HepG2 (cell line): Measurements from ENCODE around the gene MST1R. TPM values are rescaled to one million over a fixed set of nuclear protein-coding genes. Genes with fewer than 3 reads are reported as not detected.
A peak's percentile ranks its signal among the peaks of the same experiment; 100 is the strongest.

Source experiments
- ASH2L ChIP-seq: fragments of 300-600, 200-600 bp; sonication (generic); IDR thresholded peaks from 2 replicates; pipeline ENCODE4 v1.7.0; 2017; ENCODE audit warnings: low read depth, mild to moderate bottlenecking, moderate library complexity, mixed read lengths, low read length; ENCODE audit not compliant: insufficient read length
- KDM5B ChIP-seq: sonication (generic); formaldehyde crosslinking; IDR thresholded peaks from 2 replicates; pipeline ENCODE4 v1.4.0; 2020; ENCODE audit warnings: missing genetic modification reagents, mild to moderate bottlenecking, borderline replicate concordance
- NR2F1 ChIP-seq, 2 experiments: fragments of 450-650 bp in 1 of 2; formaldehyde crosslinking in 1 of 2; IDR thresholded peaks; 2 replicates each; pipeline versions ENCODE4 v1.5.0 to v1.6.1; 2016 to 2020; ENCODE audit warnings: mild to moderate bottlenecking in 1 of 2, missing compliant biosample characterization in 1 of 2, missing genetic modification reagents in 1 of 2, moderate library complexity in 1 of 2
- SRSF9 ChIP-seq: fragments of 200-400 bp; formaldehyde crosslinking; IDR thresholded peaks from 2 replicates; pipeline ENCODE4 v1.6.1; 2018; ENCODE audit warnings: borderline replicate concordance, mild to moderate bottlenecking, low read depth, low read length; ENCODE audit not compliant: insufficient read depth, poor library complexity, severe bottlenecking
- SUZ12 ChIP-seq: fragments of 150-350 bp; IDR thresholded peaks from 2 replicates; pipeline ENCODE4 v1.6.1; 2014; ENCODE audit warnings: low read depth, low read length
- TGIF2 ChIP-seq: IDR thresholded peaks from 2 replicates; pipeline ENCODE4 v1.6.1; 2016; ENCODE audit warnings: control low read depth, missing compliant biosample characterization
- ZNF205 ChIP-seq: IDR thresholded peaks from 2 replicates; pipeline ENCODE4 v1.6.1; 2018; ENCODE audit warnings: missing biosample characterization, missing genetic modification reagents
- ZNF225 ChIP-seq: sonication (generic); formaldehyde crosslinking; IDR thresholded peaks from 2 replicates; pipeline ENCODE4 v1.4.0; 2020; ENCODE audit warnings: mild to moderate bottlenecking, missing genetic modification reagents
- ZNF256 ChIP-seq: sonication (generic); formaldehyde crosslinking; conservative IDR thresholded peaks from 2 replicates; pipeline ENCODE4 v1.4.0; 2020; ENCODE audit warnings: missing genetic modification reagents
- ZNF746 ChIP-seq: sonication (generic); formaldehyde crosslinking; IDR thresholded peaks from 2 replicates; pipeline ENCODE4 v1.8.0; 2022; ENCODE audit warnings: mild to moderate bottlenecking, missing genetic modification reagents
- ZNF792 ChIP-seq: IDR thresholded peaks from 2 replicates; pipeline ENCODE4 v1.6.1; 2016
- polyA plus RNA-seq, 8 experiments: library from polyadenylated mRNA; depleted of rRNA in 3 of 8; stranded (reverse) in 7 of 8; unstranded in 1 of 8; fragments of >200 nt; fragmentation: Illumina TruSeq in 4 of 8; extraction: Trizol in 4 of 8; gene quantifications; 2 replicates each; pipeline versions ENCODE4 v1.2.1 to v1.2.3, GENCODE V29; 2011 to 2016; ENCODE audit warnings: low read depth in 4 of 8, missing spikeins in 1 of 8, mixed read lengths in 1 of 8; ENCODE audit not compliant: insufficient read depth in 1 of 8
- total RNA-seq, 5 experiments: library from RNA; depleted of rRNA; stranded (reverse); fragments of >200 nt; fragmentation: Illumina TruSeq; extraction: Trizol; gene quantifications; 2 replicates each; pipeline ENCODE4 v1.2.3, GENCODE V29; 2016; ENCODE audit warnings: low read depth in 1 of 5
- TF ChIP-seq, protein P1 (sequence below): sonication (generic); formaldehyde crosslinking; IDR thresholded peaks from 2 replicates; pipeline ENCODE4 v1.8.1; 2023; ENCODE audit warnings: mild to moderate bottlenecking, missing genetic modification reagents
- TF ChIP-seq, protein P2 (sequence below): sonication (generic); formaldehyde crosslinking; IDR thresholded peaks from 2 replicates; pipeline ENCODE4 v1.5.1; 2020; ENCODE audit warnings: mild to moderate bottlenecking, missing genetic modification reagents, moderate library complexity
- TF ChIP-seq, protein P3 (sequence below): sonication (generic); formaldehyde crosslinking; IDR thresholded peaks from 2 replicates; pipeline ENCODE4 v1.4.0; 2020; ENCODE audit warnings: missing genetic modification reagents, borderline replicate concordance
- TF ChIP-seq, protein P4 (sequence below): sonication (generic); formaldehyde crosslinking; IDR thresholded peaks from 2 replicates; pipeline ENCODE4 v1.9.0; 2022; ENCODE audit warnings: missing genetic modification reagents, mild to moderate bottlenecking, borderline replicate concordance

The MST1R gene
- total and polyA plus RNA-seq, 2 of the 13 experiments (the other 11 are each of a cell fraction or from before 2014, with no cell fraction given): 0.11 to 0.77 TPM

DNA sequence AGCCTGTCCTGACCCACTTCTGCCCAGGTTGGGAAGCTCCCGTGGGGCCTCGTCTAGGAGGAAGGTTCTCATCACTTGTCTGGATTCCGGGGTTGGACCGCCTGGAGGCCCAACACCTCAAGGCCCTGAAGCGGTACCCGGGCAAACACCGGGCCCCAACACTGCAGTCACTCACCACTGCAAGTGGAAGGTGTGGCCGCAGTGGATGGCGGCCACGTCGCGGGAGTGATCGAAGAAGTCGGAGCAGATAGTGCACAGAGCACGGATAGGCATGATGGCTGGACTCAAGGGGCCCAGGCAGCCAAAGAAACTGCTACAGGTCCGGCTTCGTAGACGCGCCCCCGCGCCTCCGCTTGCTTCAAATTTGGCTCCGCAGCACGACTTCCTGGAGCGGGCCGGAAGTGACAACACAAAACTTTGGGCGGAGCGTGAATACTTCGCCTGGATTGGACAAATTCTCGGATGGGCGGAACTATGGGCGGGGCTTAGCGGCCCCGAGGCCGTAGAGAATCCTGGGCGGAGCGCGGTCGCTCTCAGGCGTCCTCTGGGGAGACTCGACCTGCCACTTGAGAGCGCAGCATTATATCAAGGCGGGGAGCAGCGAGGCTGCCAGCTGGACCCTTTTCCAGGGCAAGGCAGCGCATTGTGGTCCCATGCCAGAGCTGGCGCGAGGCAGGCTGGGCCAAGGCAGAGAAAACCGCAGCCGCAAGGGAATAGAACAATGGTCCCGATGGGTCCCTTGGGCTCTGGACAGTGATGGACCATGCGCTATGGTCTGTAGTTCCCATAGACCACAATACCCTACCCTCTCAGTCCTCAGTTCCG lies 47.3 kb downstream of the MST1R start, which contains the start of gene TRAIP (continued):
- no peak for TF ChIP-seq NR2F1 (CRISPR knock-in tag; IDR thresholded peaks at IDR 0.05)
- TF ChIP-seq, protein P1, sequence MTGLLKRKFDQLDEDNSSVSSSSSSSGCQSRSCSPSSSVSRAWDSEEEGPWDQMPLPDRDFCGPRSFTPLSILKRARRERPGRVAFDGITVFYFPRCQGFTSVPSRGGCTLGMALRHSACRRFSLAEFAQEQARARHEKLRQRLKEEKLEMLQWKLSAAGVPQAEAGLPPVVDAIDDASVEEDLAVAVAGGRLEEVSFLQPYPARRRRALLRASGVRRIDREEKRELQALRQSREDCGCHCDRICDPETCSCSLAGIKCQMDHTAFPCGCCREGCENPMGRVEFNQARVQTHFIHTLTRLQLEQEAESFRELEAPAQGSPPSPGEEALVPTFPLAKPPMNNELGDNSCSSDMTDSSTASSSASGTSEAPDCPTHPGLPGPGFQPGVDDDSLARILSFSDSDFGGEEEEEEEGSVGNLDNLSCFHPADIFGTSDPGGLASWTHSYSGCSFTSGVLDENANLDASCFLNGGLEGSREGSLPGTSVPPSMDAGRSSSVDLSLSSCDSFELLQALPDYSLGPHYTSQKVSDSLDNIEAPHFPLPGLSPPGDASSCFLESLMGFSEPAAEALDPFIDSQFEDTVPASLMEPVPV (CRISPR knock-in tag): peak; percentile 83
- TF ChIP-seq SRSF9: no peak
- TF ChIP-seq ZNF792 (CRISPR knock-in tag): no peak
- peak; percentile 65 for TF ChIP-seq ASH2L
- TF ChIP-seq ZNF225: 0 out of 2 replicates have a peak, but pooled peaks have one; percentile 51
- TF ChIP-seq TGIF2 (CRISPR knock-in tag): peak; percentile 69; the same call in 1 of the 2 replicates
- TF ChIP-seq ZNF256 (CRISPR knock-in tag): 0 out of 2 replicates have a peak, but pooled peaks have one; percentile 21
- TF ChIP-seq, protein P2, sequence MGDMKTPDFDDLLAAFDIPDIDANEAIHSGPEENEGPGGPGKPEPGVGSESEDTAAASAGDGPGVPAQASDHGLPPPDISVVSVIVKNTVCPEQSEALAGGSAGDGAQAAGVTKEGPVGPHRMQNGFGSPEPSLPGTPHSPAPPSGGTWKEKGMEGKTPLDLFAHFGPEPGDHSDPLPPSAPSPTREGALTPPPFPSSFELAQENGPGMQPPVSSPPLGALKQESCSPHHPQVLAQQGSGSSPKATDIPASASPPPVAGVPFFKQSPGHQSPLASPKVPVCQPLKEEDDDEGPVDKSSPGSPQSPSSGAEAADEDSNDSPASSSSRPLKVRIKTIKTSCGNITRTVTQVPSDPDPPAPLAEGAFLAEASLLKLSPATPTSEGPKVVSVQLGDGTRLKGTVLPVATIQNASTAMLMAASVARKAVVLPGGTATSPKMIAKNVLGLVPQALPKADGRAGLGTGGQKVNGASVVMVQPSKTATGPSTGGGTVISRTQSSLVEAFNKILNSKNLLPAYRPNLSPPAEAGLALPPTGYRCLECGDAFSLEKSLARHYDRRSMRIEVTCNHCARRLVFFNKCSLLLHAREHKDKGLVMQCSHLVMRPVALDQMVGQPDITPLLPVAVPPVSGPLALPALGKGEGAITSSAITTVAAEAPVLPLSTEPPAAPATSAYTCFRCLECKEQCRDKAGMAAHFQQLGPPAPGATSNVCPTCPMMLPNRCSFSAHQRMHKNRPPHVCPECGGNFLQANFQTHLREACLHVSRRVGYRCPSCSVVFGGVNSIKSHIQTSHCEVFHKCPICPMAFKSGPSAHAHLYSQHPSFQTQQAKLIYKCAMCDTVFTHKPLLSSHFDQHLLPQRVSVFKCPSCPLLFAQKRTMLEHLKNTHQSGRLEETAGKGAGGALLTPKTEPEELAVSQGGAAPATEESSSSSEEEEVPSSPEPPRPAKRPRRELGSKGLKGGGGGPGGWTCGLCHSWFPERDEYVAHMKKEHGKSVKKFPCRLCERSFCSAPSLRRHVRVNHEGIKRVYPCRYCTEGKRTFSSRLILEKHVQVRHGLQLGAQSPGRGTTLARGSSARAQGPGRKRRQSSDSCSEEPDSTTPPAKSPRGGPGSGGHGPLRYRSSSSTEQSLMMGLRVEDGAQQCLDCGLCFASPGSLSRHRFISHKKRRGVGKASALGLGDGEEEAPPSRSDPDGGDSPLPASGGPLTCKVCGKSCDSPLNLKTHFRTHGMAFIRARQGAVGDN (CRISPR knock-in tag): peak; percentile 91
- TF ChIP-seq, protein P3, sequence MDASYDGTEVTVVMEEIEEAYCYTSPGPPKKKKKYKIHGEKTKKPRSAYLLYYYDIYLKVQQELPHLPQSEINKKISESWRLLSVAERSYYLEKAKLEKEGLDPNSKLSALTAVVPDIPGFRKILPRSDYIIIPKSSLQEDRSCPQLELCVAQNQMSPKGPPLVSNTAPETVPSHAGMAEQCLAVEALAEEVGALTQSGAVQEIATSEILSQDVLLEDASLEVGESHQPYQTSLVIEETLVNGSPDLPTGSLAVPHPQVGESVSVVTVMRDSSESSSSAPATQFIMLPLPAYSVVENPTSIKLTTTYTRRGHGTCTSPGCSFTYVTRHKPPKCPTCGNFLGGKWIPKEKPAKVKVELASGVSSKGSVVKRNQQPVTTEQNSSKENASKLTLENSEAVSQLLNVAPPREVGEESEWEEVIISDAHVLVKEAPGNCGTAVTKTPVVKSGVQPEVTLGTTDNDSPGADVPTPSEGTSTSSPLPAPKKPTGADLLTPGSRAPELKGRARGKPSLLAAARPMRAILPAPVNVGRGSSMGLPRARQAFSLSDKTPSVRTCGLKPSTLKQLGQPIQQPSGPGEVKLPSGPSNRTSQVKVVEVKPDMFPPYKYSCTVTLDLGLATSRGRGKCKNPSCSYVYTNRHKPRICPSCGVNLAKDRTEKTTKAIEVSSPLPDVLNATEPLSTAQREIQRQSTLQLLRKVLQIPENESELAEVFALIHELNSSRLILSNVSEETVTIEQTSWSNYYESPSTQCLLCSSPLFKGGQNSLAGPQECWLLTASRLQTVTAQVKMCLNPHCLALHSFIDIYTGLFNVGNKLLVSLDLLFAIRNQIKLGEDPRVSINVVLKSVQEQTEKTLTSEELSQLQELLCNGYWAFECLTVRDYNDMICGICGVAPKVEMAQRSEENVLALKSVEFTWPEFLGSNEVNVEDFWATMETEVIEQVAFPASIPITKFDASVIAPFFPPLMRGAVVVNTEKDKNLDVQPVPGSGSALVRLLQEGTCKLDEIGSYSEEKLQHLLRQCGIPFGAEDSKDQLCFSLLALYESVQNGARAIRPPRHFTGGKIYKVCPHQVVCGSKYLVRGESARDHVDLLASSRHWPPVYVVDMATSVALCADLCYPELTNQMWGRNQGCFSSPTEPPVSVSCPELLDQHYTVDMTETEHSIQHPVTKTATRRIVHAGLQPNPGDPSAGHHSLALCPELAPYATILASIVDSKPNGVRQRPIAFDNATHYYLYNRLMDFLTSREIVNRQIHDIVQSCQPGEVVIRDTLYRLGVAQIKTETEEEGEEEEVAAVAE (CRISPR knock-in tag): 0 out of 2 replicates have a peak, but pooled peaks have one; percentile 36
- 0 out of 2 replicates have a peak, but pooled peaks have one; percentile 13 for TF ChIP-seq ZNF746 (CRISPR knock-in tag)
- peak; percentile 74; the same call in 1 of the 2 replicates for TF ChIP-seq KDM5B (CRISPR knock-in tag)
- TF ChIP-seq, protein P4, sequence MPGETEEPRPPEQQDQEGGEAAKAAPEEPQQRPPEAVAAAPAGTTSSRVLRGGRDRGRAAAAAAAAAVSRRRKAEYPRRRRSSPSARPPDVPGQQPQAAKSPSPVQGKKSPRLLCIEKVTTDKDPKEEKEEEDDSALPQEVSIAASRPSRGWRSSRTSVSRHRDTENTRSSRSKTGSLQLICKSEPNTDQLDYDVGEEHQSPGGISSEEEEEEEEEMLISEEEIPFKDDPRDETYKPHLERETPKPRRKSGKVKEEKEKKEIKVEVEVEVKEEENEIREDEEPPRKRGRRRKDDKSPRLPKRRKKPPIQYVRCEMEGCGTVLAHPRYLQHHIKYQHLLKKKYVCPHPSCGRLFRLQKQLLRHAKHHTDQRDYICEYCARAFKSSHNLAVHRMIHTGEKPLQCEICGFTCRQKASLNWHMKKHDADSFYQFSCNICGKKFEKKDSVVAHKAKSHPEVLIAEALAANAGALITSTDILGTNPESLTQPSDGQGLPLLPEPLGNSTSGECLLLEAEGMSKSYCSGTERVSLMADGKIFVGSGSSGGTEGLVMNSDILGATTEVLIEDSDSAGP: peak; percentile 83
- no peak for TF ChIP-seq SUZ12
- peak; percentile 40; the same call in 1 of the 2 replicates for TF ChIP-seq ZNF205
